ENCODE data around the gene RNF7.

RNF7 gene

GRCh38 chr3:141777957-141778813 lies 40.1 kb downstream of the RNF7 start:
- no peak for TF ChIP-seq CTCF (IDR thresholded peaks at IDR 0.05; ENCODE audit: low read depth, low read length)
- H3K4me3 ChIP-seq (replicated peaks in 1 of 2; ENCODE audit: low read depth in 2 of 2, low read length in 2 of 2) = no peak overlapping the region
- no peak for DNase-seq (ENCODE audit: low read depth in 2 of 2)

- TF ChIP-seq CTCF (IDR thresholded peaks at IDR 0.05; ENCODE audit: low read depth, low read length) = no peak
- DNase-seq (ENCODE audit: low read depth in 2 of 2) = no peak
- no peak overlapping the region for H3K4me3 ChIP-seq (replicated peaks in 1 of 2; ENCODE audit: low read depth in 2 of 2, low read length in 2 of 2)
Measured at GRCh38 chr3:141779667-141780066, 41.6 kb downstream of the RNF7 start.

GRCh38 chr3:141782386-141782932 lies 44.4 kb downstream of the RNF7 start:
- TF ChIP-seq CTCF (IDR thresholded peaks at IDR 0.05; ENCODE audit: low read depth, low read length) = peak; percentile 24
- no peak overlapping the region for H3K4me3 ChIP-seq (replicated peaks in 1 of 2; ENCODE audit: low read depth in 2 of 2, low read length in 2 of 2)
- peak; percentile 47 to 59 for DNase-seq (ENCODE audit: low read depth in 2 of 2)

GRCh38 chr3:141783632-141784031 lies 45.5 kb downstream of the RNF7 start:
- DNase-seq (ENCODE audit: low read depth in 2 of 2) = no peak
- TF ChIP-seq CTCF (IDR thresholded peaks at IDR 0.05; ENCODE audit: low read depth, low read length) = no peak
- H3K4me3 ChIP-seq (replicated peaks in 1 of 2; ENCODE audit: low read depth in 2 of 2, low read length in 2 of 2) = no peak overlapping the region

- H3K4me3 ChIP-seq (replicated peaks in 1 of 2; ENCODE audit: low read depth in 2 of 2, low read length in 2 of 2) = no peak overlapping the region
- TF ChIP-seq CTCF (IDR thresholded peaks at IDR 0.05; ENCODE audit: low read depth, low read length) = no peak
- DNase-seq (ENCODE audit: low read depth in 2 of 2) = no peak
Measured at GRCh38 chr3:141784096-141784495, 46.0 kb downstream of the RNF7 start.

- H3K4me3 ChIP-seq (replicated peaks in 1 of 2; ENCODE audit: low read depth in 2 of 2, low read length in 2 of 2) = no peak overlapping the region
- TF ChIP-seq CTCF (IDR thresholded peaks at IDR 0.05; ENCODE audit: low read depth, low read length) = no peak
- DNase-seq (ENCODE audit: low read depth in 2 of 2) = no peak
Measured at GRCh38 chr3:141784531-141784930, 46.4 kb downstream of the RNF7 start.

Measured in cardiac fibroblast (primary cell).